ENCODE data around the gene MARK3.

Gene MARK3

DNA sequence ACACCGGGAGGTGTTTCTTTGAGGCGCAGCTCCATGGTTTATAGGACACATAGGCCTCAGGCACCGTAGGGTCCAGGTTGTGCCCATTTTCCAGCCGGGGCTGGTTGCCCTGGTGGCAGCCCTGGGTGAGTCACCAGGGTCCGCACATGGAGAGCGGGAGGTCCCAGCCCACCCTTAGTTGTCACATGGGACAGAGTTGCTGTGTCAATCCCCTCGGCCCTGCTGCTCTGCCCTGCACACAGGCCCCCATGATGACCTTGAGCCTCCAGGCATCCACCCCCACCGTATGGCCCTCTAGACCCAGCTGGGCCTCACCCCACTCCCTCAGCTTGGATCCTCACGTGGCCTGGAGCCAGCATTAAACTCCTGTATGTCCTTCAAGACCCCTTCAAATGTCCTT is 151.5 kb downstream of the MARK3 start:
- Histone ChIP-seq H3K9me3 (ENCODE audit: insufficient read depth, low read depth, low read length) (no peaks in the 10 kb centered on the region), H3K9ac (ENCODE audit: low read depth, low read length) (no peak overlapping the region), H3K27me3 (ENCODE audit: insufficient read depth, low read length) (no peaks in the 10 kb centered on the region), H3K27ac (ENCODE audit: low read depth, low read length) (no peak overlapping the region), H3K4me1 (ENCODE audit: insufficient read depth, low read length) (peaks cover 7% of the 10 kb centered on the region), H3K4me3 (ENCODE audit: low read length) (no peak overlapping the region), H3K36me3 (ENCODE audit: insufficient read depth, low read length) (peaks cover 22% of the 10 kb centered on the region; the same call in 1 of the 2 replicates)
- WGBS, result 87% methylated on average over 9 of the region's 9 CpGs

DNA sequence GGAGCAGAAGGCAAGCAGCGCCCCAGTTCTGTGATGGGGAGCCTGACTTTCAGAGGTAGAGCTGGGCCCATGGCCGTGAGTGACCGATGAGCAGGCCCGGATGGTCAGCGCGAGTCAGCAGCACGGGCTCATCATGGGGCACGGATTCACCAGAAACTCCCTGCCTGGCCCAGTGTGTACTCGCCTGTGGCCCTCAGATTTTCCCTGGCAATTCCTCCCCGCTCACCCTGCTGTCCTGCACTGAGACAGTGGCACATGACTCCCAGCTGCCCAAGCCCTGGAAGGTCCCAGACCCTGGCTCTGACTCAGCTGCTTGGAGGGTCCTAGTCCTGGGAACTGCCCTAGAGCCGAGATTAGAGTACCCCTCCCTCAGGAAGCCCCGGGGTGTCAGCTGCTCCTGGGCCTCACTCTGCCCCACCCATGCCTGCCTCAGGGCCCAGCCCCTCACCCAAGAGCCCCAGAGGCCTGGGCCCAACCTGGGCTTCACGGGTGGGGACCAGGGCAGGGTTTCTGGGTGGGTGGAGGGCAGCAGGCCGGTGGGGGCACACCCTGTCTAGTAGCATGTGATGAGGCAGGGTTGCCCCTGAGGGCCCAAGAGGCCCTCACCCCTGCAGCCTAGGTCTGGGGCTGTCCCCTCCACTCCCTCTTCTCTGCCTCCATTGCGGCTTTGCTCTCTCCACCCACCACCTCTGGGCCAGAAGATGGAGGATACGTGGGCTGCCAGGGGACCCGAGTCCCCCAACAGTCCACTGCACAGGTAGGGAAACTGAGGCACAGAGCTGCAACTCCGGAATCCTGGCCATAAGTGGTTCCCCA is 152.2 kb downstream of the MARK3 start:
- no peak overlapping the region for H3K9ac ChIP-seq (ENCODE audit: low read depth, low read length)
- H3K9me3 ChIP-seq (ENCODE audit: insufficient read depth, low read depth, low read length), result no peaks in the 10 kb centered on the region
- H3K36me3 ChIP-seq (ENCODE audit: insufficient read depth, low read length), result peaks cover 19% of the 10 kb centered on the region; the same call in 1 of the 2 replicates
- no peak overlapping the region for H3K27ac ChIP-seq (ENCODE audit: low read depth, low read length)
- H3K4me1 ChIP-seq (ENCODE audit: insufficient read depth, low read length), result peaks cover 14% of the 10 kb centered on the region
- no peak overlapping the region for H3K4me3 ChIP-seq (ENCODE audit: low read length)
- 72% methylated on average over 18 of the region's 18 CpGs for WGBS
- H3K27me3 ChIP-seq (ENCODE audit: insufficient read depth, low read length), result no peaks in the 10 kb centered on the region

DNA sequence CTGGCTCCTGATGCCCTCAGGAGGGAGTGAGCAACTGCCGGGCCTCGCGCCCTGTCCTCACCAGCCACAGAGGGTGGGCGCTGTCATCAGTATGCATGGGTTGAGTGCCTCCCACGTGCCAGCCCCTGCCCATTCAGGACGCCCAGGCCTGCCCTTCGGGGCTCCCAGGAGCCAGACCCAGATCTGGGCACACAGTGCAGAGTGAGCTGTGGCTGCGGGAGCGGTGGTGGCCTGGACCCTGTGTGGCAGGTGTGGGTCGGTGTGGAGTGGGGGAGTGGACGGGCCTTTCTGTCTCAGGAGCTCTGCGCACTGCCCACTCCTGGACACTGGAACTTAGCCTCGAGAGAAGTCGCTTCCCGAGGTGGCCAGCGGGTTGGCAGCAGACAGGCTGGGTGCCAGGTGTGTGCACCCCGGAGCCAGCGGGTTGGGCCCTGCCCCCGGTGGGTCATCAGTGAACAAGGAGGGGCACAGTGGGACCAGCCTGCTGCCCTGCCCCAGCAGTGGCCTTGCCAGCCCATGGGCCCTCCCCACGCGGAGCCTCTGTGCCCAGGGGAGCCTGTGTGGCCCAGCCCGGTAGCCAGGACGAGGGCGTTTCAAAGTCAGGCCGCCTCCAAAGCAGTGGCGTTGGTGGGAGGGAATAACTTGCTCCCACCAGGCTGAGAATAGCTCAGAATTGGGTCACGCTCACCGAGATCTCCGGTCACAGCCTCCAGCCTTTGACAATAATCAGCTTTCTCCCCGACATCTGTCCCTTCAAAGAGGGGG is 153.3 kb downstream of the MARK3 start:
- Histone ChIP-seq H3K36me3 (ENCODE audit: insufficient read depth, low read length) (peaks cover 13% of the 10 kb centered on the region; the same call in 1 of the 2 replicates), H3K4me3 (ENCODE audit: low read length) (no peak overlapping the region), H3K27me3 (ENCODE audit: insufficient read depth, low read length) (no peaks in the 10 kb centered on the region), H3K9me3 (ENCODE audit: insufficient read depth, low read depth, low read length) (no peaks in the 10 kb centered on the region), H3K27ac (ENCODE audit: low read depth, low read length) (no peak overlapping the region), H3K4me1 (ENCODE audit: insufficient read depth, low read length) (peaks cover 22% of the 10 kb centered on the region), H3K9ac (ENCODE audit: low read depth, low read length) (no peak overlapping the region)
- 79% methylated on average over 30 of the region's 30 CpGs for WGBS

DNA sequence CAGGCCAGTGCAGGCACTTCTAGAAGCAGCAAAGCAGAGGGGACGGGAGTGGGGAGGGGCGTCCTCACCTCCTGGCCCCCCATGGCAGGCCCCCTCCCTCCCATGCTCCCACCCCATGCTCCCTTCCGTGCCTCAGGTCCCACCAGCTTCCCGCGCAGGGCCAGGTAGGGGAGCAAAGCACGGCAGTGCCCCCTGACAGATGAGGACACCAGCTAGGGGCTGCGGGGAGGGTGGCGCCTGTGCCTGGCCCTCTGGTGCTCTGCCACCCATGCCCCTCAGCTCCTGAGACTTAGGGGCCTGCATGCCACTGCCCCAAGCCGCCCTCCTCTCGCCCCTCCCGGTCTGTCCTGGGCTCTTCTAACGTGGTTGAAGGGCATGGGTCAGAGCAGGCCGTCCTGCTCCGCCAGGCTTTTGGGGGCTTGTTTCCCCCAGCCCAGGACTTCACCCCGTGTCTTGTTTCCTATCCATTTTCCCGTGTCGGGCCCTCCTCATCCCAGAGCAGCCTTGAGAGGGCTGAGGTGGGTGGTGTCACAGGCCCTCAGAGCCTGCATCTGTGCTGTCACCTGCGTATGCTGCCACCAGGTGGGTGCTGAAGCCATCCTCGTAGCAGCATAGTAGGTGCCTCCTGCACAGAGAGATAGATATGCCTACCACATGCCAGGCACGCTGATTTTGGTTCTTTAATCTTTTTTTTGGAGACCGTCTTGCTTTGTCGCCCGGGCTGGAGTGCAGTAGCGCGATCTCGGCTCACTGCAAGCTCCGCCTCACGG is 154.0 kb downstream of the MARK3 start:
- Histone ChIP-seq H3K9me3 (ENCODE audit: insufficient read depth, low read depth, low read length) (no peaks in the 10 kb centered on the region), H3K4me3 (ENCODE audit: low read length) (no peak overlapping the region), H3K27me3 (ENCODE audit: insufficient read depth, low read length) (no peaks in the 10 kb centered on the region), H3K27ac (ENCODE audit: low read depth, low read length) (no peak overlapping the region), H3K9ac (ENCODE audit: low read depth, low read length) (no peak overlapping the region), H3K4me1 (ENCODE audit: insufficient read depth, low read length) (peaks cover 28% of the 10 kb centered on the region), H3K36me3 (ENCODE audit: insufficient read depth, low read length) (peaks cover 8% of the 10 kb centered on the region; the same call in 1 of the 2 replicates)
- WGBS, result 82% methylated on average over 28 of the region's 28 CpGs

DNA sequence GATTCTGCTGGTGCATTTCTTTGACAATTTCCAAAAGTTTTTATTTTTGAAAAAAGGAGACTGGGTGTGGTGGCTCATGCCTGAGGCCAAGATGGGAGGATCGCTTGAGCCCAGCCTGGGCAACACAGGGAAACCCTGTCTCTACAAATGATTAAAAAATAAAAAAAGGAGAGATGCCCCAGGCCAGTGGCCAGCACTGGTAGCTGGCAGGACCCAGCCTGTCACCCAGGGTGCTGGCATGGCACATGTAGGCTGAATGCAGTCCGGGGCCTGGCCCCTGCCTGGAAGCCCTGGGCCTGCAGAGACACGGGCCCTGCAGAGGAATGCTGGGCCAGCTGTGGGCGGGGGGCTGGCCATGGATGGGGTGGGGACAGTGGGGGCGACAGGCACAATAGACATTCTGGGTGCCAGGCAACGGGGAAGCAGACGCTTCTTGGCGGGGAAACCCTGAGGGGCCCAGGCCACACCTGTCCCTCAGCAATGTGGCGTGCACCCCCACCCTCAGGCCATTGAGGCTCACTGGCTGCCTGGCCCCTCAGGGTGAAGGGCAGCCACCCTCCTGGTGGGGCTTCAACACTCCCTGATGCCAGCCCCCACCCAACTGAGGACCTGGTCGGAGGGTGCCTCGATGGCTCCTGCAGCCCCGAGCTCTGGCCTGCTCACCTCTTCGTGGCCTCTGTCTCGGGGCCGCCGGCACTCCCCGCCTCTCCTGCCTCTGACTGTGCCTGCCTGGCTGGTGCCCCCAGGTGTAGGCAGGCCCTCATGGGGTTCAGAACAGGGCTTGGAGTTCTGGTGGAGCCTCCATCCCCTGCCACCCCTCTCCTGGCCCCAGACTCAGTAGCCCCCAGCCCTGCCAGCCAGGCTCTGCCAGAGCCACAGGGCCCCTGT is 155.8 kb downstream of the MARK3 start:
- Histone ChIP-seq H3K9ac (ENCODE audit: low read depth, low read length) (no peak overlapping the region), H3K4me1 (ENCODE audit: insufficient read depth, low read length) (peaks cover 28% of the 10 kb centered on the region), H3K4me3 (ENCODE audit: low read length) (no peak overlapping the region), H3K36me3 (ENCODE audit: insufficient read depth, low read length) (no peaks in the 10 kb centered on the region), H3K27me3 (ENCODE audit: insufficient read depth, low read length) (no peaks in the 10 kb centered on the region), H3K27ac (ENCODE audit: low read depth, low read length) (no peak overlapping the region), H3K9me3 (ENCODE audit: insufficient read depth, low read depth, low read length) (no peaks in the 10 kb centered on the region)
- 83% methylated on average over 17 of the region's 17 CpGs for WGBS

DNA sequence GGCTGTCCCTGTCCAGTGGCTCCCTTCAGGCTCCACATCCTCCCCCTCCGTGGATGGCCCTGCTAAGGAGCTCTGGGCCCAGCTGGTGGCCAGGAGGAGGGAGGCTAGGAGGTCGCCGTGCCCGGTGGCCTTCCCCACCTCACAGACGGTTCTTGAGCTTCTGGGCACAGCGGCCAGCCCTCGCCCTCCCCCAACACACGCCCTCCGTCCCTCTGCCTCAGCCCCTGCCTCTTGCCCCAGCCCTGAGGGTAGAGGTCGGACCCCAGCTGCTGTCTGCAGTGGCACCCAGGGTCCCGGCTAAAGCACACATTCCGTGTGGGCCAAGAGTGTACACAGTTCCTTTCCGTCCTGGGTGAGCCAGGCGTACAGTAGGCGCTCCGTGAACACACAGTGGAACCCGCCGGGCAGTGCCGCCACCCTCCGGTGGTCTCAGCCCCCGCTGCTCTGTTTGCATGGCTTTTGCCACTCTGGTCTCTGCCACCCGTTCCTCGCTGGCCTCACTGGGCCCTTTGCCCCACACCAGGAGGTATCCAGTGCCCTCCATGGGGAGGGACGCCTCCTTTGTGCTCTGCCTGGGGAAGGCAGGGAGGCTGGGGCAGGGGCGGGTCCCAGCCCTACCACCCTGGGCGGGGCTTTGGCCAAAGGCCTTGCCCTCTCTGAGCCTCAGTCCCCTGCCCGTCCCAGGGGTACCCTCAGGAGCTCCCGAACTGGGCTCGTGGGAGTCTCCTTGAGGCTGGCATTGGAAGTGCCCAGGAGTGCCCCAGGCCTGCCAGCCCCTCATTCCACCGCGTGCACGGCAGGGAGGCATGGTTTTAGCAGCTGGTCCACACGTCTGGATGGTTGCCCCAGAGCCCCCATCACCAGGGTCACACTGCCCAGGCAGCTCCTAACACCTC is 156.7 kb downstream of the MARK3 start:
- H3K4me3 ChIP-seq (ENCODE audit: low read length), result peak overlapping the region; percentile 39
- H3K9me3 ChIP-seq (ENCODE audit: insufficient read depth, low read depth, low read length), result no peaks in the 10 kb centered on the region
- peaks cover 28% of the 10 kb centered on the region for H3K4me1 ChIP-seq (ENCODE audit: insufficient read depth, low read length)
- H3K9ac ChIP-seq (ENCODE audit: low read depth, low read length), result peak overlapping the region; percentile 84
- no peaks in the 10 kb centered on the region for H3K27me3 ChIP-seq (ENCODE audit: insufficient read depth, low read length)
- peak overlapping the region; percentile 98 for H3K27ac ChIP-seq (ENCODE audit: low read depth, low read length)
- WGBS, result 58% methylated on average over 33 of the region's 33 CpGs
- H3K36me3 ChIP-seq (ENCODE audit: insufficient read depth, low read length), result no peaks in the 10 kb centered on the region

DNA sequence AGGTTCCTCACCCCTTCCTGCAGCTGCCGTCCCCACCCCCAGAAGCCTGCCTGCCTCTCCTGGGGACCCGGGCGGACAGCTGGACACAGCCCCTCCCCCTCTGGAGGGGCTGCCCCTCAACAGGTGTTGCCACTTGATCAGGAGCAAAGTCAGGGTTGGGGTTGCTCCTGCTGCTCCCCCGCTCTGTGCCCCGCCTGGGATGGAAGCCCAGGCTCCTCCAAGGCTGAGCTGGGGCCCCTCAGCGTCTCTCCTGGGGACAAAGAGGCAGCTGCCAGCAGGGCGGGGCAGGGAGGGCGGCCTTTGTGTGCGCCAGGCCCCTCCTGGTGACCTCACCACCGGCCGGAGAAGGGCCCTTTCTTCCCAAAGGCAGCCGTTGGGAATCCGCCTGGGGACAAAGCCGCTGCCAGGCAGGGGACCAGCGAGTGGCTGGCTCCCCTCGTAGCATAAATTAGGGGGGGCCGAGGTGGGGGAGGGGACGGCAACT is 157.4 kb downstream of the MARK3 start:
- peaks cover 28% of the 10 kb centered on the region for H3K4me1 ChIP-seq (ENCODE audit: insufficient read depth, low read length)
- H3K27me3 ChIP-seq (ENCODE audit: insufficient read depth, low read length), result no peaks in the 10 kb centered on the region
- WGBS, result 4% methylated on average over 17 of the region's 18 CpGs
- peak overlapping the region; percentile 98 for H3K27ac ChIP-seq (ENCODE audit: low read depth, low read length)
- H3K9me3 ChIP-seq (ENCODE audit: insufficient read depth, low read depth, low read length), result no peaks in the 10 kb centered on the region
- peak overlapping the region; percentile 84 for H3K9ac ChIP-seq (ENCODE audit: low read depth, low read length)
- peak overlapping the region; percentile 39 for H3K4me3 ChIP-seq (ENCODE audit: low read length)
- H3K36me3 ChIP-seq (ENCODE audit: insufficient read depth, low read length), result no peaks in the 10 kb centered on the region

DNA sequence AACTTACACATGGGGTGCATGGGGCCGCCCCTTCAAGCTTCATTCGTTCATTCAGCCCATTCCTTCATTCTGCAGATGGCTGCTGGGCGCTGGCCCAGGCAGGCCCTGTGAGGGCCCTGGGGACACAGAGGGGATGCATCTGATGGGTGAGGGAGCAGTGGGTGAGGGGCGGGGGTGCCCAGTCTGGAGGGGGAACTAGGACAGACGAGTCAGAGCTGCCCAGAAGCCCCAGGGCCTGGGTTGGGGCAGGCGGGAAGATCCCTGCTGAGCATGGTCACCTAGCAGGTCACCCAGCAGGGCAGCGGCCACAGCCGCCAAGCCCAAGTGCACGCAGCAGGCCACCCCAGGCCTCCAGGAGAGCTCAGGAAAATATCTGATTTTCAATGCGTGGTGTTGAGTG is 157.9 kb downstream of the MARK3 start:
- H3K4me3 ChIP-seq (ENCODE audit: low read length), result 0 out of 2 replicates have a peak overlapping the region, but pooled peaks have one; percentile 4
- H3K4me1 ChIP-seq (ENCODE audit: insufficient read depth, low read length), result peaks cover 28% of the 10 kb centered on the region
- peak overlapping the region; percentile 84 for H3K9ac ChIP-seq (ENCODE audit: low read depth, low read length)
- WGBS, result 60% methylated on average over 10 of the region's 10 CpGs
- no peaks in the 10 kb centered on the region for H3K27me3 ChIP-seq (ENCODE audit: insufficient read depth, low read length)
- no peaks in the 10 kb centered on the region for H3K9me3 ChIP-seq (ENCODE audit: insufficient read depth, low read depth, low read length)
- H3K36me3 ChIP-seq (ENCODE audit: insufficient read depth, low read length), result no peaks in the 10 kb centered on the region
- H3K27ac ChIP-seq (ENCODE audit: low read depth, low read length), result peak overlapping the region; percentile 98

DNA sequence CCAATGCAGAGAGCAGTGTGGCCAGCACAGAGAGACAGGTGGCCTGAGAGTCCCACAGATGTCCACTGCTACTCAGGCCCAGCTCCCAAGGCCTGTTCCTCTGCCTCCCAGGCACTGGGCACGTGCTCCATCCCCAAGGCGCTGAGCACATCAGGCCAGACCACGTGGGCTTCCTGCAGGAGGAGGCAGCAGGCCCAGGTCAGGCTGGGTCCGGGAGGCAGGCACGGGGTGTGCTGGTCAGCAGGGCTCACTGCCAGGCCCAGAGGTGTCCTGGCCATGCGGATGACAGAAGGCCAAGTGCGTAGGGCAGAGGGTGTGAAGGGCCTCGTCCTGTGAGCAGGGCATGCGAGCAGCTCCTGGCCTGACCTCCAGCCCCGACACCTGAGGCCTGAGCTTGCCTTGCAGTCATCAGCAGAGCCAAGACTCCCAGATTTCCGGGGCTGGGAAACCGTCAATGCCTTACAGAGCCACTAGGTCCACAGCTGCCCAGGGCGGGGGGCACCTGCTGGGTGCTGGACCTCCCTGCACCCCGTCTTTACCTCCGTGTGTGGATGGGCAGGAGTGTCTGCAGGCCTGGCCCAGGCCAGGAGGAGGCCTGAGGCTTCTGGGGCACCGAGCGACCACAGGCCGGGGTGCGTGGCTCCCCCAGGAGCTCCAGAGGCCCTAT is 158.6 kb downstream of the MARK3 start:
- Histone ChIP-seq H3K36me3 (ENCODE audit: insufficient read depth, low read length) (no peaks in the 10 kb centered on the region), H3K27me3 (ENCODE audit: insufficient read depth, low read length) (no peaks in the 10 kb centered on the region), H3K27ac (ENCODE audit: low read depth, low read length) (peak overlapping the region; percentile 98), H3K4me3 (ENCODE audit: low read length) (no peak overlapping the region), H3K9ac (ENCODE audit: low read depth, low read length) (peak overlapping the region; percentile 84), H3K9me3 (ENCODE audit: insufficient read depth, low read depth, low read length) (no peaks in the 10 kb centered on the region), H3K4me1 (ENCODE audit: insufficient read depth, low read length) (peaks cover 28% of the 10 kb centered on the region)
- WGBS, result 89% methylated on average over 19 of the region's 19 CpGs
